HG02571 (cell line): ENCODE data around the gene SOD1.
A peak's percentile ranks its signal among the peaks of the same experiment; 100 is the strongest.
"Not testable (repeated sequence)": the region's sequence is repeated elsewhere in the genome, so short reads cannot be mapped to it uniquely, and the experiment has no call there.

Experiments
- ATAC-seq: cut with Tn5 transposase; IDR thresholded peaks from one replicate; pipeline ENCODE4 v1.9.1; 2021; ENCODE audit warnings: mild to moderate bottlenecking, moderate library complexity; ENCODE audit not compliant: unreplicated experiment

SOD1 gene

DNA sequence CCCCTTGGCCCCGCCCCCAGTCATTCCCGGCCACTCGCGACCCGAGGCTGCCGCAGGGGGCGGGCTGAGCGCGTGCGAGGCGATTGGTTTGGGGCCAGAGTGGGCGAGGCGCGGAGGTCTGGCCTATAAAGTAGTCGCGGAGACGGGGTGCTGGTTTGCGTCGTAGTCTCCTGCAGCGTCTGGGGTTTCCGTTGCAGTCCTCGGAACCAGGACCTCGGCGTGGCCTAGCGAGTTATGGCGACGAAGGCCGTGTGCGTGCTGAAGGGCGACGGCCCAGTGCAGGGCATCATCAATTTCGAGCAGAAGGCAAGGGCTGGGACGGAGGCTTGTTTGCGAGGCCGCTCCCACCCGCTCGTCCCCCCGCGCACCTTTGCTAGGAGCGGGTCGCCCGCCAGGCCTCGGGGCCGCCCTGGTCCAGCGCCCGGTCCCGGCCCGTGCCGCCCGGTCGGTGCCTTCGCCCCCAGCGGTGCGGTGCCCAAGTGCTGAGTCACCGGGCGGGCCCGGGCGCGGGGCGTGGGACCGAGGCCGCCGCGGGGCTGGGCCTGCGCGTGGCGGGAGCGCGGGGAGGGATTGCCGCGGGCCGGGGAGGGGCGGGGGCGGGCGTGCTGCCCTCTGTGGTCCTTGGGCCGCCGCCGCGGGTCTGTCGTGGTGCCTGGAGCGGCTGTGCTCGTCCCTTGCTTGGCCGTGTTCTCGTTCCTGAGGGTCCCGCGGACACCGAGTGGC is at the start of gene SOD1:
Gene SOD1 (plus strand): TSS at position 158 of the 723 bp plus-strand sequence. CDS start 77 bp downstream, at position 235.
- ATAC-seq = peak; percentile 95

DNA sequence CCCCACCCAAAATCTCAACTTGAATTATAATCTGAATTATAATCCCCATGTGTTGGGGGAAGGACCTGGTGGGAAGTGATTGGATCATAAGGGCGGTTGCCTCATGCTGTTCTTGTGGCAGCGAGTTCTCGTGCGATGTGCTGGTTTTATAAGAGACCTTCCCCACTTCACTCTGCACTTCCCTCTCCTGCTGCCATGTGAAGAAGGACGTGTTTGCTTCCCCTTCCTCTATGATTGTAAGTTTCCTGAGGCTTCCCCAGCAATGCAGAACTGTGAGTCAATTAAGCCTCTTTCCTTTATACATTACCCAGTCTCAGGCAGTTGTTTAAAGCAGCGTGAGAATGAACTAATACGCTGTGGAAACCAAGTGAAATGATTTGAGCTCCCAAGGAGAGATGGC is 48.0 kb upstream of the SOD1 start:
- no peak for ATAC-seq

DNA sequence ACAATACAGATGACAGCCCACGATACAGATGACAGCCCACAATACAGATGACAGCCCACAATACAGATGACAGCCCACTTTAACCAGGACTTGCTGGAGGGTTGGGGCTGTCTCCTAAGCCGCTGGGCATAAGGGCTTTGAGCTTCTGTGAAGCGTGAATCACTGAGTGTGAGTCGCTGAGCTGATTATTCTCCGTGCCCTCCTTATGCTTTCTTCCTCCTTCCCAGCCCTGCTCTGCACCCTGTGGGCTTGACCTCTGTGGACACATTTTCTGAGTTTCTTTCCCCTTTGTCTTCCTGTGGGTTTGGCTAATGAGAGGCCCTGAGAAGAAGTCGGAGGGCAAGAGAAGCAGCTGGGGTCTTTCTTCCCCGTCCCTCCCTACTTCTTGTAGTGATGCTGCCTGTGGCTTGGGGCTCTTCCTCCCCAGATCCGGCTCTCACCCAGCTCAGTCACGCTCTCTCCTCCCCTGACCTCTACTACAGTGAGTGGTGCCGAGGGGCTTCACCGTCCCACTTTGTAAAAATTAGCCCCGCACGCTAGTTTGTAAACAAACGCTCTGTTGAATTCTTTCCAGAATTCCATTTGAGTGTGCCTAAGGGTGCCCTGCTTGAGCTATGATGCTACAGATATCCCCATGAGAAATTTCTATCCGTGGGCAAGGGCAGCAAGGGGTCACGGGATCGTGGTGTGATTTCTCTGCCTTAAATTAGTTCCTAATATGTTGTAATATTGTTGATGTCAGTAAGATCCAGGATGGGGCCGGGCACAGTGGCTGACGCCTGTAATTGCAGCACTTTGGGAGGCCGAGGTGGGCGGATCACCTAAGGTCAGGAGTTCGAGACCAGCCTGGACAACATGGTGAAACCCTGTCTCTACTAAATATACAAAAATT is 46.4 kb upstream of the SOD1 start:
- ATAC-seq = no peak

DNA sequence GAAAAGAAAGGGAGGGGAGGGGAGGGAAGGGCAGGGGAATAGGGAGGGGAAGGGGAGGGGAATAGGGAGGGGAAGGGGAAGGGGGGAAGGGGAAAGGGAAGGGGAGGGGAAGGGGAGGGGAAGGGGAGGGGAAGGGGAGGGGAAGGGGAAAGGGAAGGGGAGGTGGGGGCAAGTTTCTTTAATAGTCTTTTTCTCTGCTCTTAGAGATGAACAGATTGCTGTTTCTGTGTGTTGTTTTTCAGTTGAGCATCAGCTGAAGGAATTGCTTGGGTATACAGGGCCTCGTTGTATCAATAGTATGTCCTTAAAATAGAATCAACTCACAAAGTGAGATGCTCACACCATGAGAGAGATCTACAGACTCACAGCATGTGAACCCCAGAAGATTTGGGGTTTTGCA is 44.8 kb upstream of the SOD1 start:
- ATAC-seq = no peak

DNA sequence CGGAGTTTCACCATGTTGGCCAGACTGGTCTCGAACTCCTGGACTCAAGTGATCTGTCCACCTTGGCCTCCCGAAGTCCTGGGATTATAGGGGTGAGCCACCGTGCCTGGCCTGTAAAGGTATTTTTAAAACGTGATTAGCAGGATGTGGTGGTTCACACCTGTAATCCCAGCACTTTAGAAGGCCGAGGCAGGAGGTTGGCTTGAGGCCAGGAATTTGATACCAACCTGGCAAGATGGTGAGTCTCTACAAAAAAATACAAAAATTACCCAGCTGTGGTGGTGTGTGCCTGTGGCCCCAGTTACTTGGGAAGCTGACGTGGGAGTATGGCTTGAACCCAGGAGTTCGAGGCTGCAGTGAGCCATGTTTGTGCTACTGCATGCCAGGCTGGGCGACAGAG is 43.3 kb upstream of the SOD1 start:
- no peak for ATAC-seq

DNA sequence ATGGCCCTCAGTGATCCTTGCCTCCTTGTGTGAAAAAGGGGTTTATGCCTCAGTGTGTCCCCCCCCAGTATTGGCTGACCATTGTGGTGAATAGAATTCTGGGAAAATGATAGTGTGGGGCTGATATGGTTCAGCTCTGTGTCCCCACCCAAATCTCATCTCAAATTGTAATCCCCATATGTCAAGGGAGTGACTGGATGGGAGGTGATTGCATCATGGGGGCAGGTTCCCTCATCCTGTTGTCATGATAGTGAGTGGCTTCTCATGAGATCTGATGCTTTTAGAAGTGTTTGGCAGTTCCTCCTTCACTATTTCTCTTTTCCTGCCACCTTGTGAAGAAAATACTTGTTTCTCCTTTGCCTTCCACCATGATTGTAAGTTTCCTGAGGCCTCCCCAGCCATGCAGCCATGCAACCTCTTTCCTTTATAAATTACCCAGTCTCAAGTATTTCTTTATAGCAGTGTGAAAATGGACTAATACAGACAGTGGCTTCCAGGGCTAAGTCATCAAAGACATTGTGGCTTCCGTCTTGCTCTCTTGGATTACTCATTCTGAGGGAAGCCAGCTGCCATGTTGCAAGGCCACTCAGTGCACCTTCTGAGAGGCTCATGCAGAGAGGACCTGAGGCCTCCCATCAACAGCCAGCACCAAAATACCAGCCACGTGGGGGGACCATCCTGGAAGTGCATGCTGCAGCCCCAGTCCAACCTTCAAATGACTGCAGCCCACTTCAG is 40.6 kb upstream of the SOD1 start:
- no peak for ATAC-seq

DNA sequence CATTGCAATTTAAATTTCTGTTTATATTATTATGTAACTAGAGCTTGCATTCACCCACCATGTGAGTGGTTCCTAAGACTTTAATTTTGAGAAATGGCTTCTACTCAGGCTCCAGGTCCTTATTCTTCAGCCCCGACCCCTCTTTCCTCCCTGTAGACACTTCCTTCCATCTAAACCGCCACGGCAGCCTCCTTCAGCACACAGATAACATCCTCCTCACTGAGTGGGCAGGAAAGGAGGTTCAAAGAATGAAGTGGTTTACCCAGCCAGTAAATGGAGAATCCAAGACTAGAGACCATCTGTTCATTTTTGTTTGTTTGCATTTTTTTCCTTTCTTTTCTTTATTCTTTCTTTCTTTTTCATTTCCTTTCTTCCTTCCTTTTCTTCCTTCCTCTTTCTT is 37.1 kb upstream of the SOD1 start:
- ATAC-seq = no peak

DNA sequence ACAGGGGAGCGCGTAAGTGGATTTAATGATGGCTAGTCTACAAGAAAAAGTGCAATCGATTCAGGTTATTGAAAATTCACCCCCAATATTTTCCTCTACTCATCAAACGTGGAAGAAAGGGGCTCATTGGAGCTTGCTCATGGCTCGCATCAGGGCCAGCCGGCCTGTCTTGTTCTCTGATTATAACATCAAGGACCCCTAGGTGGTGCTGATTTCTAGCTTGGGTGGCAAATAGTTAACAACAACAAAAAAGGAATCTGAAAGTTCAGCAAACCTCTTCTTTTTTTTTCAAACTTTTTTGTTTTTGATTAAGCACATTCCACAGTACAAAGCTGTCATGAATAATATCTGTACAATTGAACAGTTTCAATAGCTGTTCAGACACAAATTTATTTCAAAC is 35.8 kb upstream of the SOD1 start:
- ATAC-seq = no peak

DNA sequence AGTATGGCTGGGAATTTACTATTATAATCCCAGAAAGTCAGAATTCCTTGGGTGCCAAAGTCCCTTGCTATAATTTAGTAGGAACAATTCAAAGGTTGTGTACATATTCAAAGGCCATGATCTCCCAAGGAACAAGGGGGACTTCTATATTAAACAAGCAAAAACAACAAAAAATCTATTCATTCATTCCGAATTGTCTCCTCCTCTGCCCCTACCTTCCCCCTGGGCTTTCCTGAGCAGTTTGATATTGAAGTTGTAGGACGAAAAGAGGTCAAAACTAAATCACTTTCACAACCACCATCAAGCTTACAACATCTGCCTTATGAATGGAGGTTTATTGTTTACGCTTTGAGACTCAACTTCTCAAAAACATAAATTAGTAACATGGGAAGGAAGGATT is 35.3 kb upstream of the SOD1 start:
- no peak for ATAC-seq

DNA sequence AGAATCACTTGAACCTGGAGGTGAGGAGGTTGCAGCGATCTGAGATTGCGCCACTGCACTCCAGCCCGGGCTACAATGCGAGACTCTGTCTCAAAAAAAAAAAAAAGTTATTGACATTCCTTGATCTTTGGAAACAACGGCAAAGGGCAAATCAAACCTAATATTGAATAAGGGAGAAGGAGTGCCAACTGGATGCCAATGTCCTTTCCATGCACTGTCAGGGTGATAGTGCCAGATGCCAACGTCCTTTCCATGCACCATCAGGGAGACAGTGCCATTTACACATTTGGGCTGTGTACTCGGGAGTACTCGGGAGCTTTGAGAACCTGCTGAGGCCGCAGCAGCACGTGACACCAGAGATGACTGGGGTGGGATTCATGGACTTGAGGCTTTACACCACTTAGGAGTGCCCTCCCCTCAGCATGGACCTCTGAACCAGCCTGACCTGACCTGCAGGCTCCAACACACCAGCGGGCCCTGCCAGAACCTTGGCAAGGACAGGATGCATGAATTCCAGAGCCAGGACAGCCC is 34.5 kb upstream of the SOD1 start:
- ATAC-seq = no peak

DNA sequence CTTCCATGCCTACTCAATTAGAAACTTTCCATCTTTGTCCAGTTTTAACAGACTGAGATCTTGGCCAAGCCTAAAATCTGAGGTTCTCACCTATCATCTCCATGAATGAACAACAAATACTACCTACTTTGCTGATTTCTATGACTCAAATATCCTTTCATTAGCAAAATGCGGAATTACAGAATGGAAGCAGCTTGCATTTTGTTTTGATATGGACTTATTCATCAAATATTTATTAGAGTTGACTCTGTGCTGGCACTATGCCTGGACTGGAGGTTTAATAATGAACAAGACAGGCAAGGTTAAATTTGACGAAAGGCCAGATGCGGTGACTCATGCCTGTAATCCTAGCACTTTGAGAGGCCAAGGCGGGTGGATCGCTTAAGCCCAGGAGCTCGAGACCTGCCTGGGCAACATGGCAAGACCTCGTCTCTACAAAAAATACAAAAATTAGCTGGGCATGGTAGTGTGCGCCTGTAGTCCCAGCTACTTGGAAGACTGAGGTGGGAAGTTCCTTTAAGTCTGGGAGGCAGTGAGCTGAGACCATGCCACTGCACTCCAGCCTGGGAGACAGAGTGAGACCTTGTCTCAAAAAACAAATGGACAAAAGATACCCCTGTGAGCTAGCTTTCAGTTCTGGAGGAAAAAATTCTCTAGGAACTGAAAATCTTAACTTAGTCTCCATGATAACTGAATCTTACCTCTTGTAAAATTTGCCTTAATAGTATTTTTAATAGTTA is 29.4 kb upstream of the SOD1 start:
- ATAC-seq = no peak

DNA sequence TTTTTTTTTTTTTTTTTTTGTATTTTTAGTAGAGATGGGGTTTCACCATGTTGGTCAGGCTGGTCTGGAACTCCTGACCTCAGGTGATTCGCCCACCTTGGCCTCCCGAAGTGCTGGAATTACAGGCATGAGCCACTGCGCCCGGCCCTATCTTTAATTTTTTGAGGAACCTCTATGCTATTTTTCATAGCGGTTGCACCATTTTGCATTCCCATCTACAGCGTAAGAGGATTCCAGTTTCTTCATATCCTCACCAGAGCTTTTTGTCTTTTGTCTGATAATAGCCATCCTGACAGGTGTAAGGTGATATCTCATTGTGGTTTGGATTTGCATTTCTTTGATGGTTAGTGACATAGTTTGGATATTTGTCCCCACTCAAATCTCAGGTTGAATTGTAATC is 27.6 kb upstream of the SOD1 start:
- not testable (repeated sequence) for ATAC-seq

DNA sequence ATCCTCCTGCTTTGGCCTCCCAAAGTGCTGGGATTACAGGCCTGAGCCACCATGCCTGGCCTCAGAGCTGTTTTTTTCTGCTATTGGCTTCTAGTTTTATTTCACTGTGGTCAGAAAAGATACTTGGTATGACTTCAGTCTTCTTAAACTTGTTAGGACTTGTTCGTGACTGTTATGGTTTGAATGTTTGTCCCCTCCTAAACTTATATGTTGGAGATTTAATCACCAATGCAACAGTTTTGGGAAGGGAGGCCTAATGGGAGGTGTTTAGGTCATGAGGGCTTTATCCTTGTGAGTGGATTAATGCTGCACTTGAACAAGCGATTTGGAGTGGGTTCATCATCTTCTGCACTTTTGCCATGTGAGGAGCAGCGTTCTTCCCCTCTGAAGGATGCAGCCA is 24.5 kb upstream of the SOD1 start:
- ATAC-seq = no peak

DNA sequence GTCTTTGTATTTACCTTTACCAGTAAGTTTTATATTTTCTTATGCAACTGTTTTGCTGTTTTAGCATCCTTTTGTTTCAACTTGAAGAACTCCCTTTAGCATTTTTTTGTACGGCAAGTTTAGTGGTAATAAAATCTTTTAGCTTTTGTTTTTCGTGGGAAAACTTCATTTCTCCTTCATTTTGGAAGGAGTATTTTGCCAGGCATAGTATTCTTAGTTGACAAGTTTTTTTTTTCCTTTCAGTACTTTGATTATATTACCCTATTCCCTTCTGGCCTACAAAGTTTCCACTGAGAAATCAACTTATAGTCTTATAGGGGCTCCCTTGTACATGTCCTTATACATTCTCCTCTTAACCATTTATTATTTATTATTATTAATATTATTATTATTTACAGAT is 22.6 kb upstream of the SOD1 start:
- ATAC-seq = no peak

DNA sequence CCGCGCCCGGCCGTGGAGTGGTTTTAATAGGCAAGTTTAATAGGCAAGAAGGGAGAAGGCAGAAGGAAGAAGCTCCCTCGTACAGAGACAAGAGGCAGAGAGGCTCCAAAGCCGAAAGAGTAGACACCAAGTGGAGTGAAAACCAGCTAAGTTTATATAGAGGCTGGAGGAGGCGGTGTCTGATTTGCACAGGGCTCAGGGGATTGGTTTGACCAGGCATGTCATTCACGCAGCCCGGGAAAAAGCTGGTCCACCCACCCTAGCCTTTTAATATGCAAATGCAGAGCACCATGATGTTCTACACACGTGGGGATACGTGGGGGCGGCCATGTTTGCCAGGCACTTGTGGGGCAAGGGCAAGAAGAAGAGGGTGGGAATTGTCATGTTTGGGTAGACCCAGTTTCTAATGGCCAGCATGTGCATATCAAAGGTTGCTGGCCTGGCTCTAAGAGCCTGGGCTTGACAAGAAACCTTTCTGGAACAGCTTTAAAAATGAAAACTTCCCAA is 18.0 kb upstream of the SOD1 start:
- ATAC-seq = no peak

DNA sequence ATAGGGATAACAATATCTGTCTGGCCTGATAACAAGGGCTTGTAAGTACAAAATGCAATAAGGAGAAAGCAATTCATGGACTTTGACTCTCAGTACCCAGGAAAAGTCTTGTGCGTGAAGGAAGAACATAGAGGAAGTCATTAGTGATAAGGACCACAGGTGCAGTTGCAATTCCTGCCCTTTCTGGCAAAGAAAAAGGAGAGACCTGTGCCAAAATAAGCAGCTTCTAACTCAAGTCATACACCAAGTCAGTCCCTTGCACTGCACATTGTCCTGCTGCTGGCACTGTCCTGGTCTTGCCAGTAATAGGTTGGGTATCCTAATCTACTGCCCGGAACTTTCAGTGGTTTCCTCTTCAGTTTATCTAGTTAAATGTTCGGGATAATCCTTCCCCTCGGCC is 14.8 kb upstream of the SOD1 start:
- ATAC-seq = no peak

DNA sequence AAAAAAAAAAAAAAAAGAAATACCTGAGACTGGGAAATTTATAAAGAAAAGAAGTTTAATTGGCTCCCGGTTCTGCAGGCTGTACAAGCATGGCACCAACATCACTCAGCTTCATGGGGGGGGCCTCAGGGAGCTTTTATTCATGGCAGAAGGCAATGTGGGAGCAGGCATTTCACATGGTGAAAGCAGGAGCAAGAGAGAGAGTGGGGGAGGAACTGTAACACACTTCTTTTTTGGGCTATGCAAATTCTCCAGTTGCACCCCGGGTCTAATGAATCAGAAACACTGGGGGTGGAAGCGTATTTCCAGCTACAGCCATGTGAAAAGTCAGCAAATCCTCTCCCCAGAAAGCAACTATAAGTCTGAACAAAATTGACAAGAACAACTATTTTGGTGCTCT is 11.8 kb upstream of the SOD1 start:
- ATAC-seq = peak; percentile 77

DNA sequence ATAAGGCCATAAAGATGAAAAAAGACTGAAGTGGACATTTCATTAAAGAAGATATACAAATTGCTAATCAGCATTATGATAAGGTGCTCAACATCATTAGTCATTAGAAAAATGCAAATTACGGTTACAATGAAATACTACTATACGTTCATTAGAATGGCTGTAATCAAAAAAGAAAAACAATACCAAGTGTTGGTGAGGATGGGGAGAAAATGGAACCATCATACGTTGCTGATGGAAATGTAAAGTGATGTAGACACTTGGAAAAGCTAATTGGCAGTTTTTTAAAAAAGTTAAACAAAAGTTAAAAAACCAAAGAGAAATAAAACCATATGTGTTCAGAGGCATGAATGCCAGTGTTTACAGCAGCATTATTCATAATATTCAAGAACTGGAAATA is 8.6 kb upstream of the SOD1 start:
- no peak for ATAC-seq

DNA sequence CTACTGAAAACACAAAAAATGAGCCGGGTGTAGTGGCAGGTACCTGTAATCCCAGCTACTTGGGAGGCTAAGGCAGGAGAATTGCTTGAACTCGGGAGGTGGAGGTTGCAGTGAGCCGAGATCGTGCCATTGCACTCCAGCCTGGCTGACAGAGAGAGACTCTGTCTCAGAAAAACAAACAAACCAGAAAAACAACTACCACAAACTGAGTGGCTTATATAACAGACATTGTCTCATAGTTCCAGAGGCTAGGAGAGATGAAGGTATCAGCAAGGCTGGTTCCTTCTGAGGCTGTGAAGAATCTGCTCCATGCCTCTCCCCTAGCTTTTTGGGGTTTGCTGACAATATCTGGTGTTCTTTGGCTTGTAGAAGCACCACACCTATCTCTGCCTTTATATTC is 8.0 kb upstream of the SOD1 start:
- ATAC-seq = not testable (repeated sequence)

DNA sequence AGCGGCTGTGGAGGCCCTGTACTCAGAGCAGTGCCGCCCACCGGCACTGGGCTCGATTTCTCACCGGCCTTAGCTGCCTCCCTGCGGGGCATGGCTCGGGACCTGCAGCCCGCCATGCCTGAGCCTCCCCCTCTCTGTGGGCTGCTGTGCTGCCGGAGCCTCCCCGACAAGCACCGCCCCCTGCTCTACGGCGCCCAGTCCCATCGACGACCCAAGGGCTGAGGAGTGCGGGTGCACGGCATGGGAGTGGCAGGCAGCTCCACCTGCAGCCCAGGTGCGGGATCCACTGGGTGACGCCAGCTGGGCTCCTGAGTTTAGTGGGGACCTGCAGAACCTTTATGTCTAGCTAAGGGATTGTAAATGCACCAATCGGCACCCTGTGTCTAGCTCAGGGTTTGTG is 5.2 kb upstream of the SOD1 start:
- no peak for ATAC-seq
